Activated naive CD4-positive, alpha-beta T cell treated with anti-CD3 and anti-CD28 coated beads for 36 hours (primary cell): ENCODE measurements around the gene MRPS2. TPM values are rescaled to one million over a fixed set of nuclear protein-coding genes. Genes with fewer than 3 reads are reported as not detected.

Experiments
- CTCF ChIA-PET: fragments of 350-600 bp; sonication (Branson Sonifier 250); formaldehyde crosslinking; loops from one replicate; lab custom pipeline; 2021; ENCODE audit warnings: antibody characterized with exemption; lab: Charles Lee
- DNase-seq: peaks from one replicate; pipeline ENCODE4 v3.0.0-alpha.2; 2020
- H3K27ac Mint-ChIP-seq: one replicate; pipeline ENCODE4 v1.8.0; 2021; ENCODE audit warnings: mild to moderate bottlenecking, mixed read lengths
- H3K27me3 Mint-ChIP-seq: one replicate; pipeline ENCODE4 v1.8.0; 2021; ENCODE audit warnings: low read depth, mixed read lengths
- H3K36me3 Mint-ChIP-seq: one replicate; pipeline ENCODE4 v1.8.0; 2021; ENCODE audit warnings: low read depth, mixed read lengths
- H3K4me1 Mint-ChIP-seq: one replicate; pipeline ENCODE4 v1.8.0; 2021; ENCODE audit warnings: low read depth, mixed read lengths
- H3K4me3 Mint-ChIP-seq: one replicate; pipeline ENCODE4 v1.8.0; 2021; ENCODE audit warnings: mild to moderate bottlenecking, moderate library complexity, mixed read lengths
- H3K9me3 Mint-ChIP-seq: one replicate; pipeline ENCODE4 v1.8.0; 2021; ENCODE audit warnings: mixed read lengths
- intact Hi-C: fragments of 100-400 bp; cut with micrococcal nuclease; formaldehyde crosslinking; loops from one replicate; pipeline ENCODE4 v1.15.1; 2023
- total RNA-seq, 2 experiments: library from RNA; stranded (reverse); gene quantifications; one replicate each; pipeline ENCODE4 v1.2.3, GENCODE V29; 2021

MRPS2 gene
- total RNA-seq, 2 experiments from 2014 or later, result 36.9 to 40.7 TPM

DNA sequence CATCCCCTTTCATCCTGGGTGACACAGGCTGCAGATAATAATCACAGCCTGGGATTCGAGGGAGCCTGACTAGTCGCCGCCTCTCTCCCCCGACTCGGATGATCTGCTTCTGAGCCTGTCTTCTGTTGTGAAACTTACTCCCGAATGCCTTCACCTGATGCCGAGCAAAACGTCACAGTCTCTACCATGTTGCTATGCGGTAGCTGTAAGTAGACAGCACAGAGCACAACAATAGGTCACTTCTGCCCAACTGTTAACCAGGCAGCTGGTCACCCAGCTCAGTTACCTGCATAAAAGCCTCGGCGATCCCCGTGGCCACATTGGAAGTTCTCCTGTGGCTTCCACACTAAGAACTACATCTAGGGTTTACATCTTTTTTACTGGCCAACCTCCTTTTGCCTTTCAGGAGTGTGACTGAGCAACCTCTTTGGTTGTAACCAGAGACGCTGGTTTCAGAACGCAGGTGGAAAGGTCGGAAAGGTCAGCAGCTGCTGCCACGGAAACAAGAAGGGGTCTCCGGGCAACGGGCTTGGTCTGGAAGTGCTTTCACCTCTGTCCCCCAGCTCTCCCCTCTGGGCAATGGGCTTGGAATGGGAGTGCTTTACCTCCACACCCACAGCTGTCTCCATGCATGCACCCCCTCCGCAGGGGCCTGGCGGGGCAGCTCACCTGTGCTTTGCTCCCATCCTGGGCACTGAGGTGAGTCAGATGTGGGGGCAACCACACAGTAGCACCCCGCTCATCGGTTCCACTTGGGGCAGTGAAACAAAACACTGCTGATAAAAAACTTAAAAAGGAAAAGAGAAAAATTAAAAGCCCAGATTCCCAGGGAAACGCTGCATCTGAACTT, 28.5 kb upstream of the MRPS2 start:
- no peak for DNase-seq
- H3K4me3 Mint-ChIP-seq, result no peak overlapping the region
- no peaks in the 10 kb centered on the region for H3K36me3 Mint-ChIP-seq
- no peak overlapping the region for H3K27ac Mint-ChIP-seq
- peaks cover 39% of the 10 kb centered on the region for H3K27me3 Mint-ChIP-seq
- H3K9me3 Mint-ChIP-seq, result no peaks in the 10 kb centered on the region
- CTCF ChIA-PET, result no interaction called here
- H3K4me1 Mint-ChIP-seq, result peaks cover 2% of the 10 kb centered on the region
- intact Hi-C loops, result no loop called here

DNA sequence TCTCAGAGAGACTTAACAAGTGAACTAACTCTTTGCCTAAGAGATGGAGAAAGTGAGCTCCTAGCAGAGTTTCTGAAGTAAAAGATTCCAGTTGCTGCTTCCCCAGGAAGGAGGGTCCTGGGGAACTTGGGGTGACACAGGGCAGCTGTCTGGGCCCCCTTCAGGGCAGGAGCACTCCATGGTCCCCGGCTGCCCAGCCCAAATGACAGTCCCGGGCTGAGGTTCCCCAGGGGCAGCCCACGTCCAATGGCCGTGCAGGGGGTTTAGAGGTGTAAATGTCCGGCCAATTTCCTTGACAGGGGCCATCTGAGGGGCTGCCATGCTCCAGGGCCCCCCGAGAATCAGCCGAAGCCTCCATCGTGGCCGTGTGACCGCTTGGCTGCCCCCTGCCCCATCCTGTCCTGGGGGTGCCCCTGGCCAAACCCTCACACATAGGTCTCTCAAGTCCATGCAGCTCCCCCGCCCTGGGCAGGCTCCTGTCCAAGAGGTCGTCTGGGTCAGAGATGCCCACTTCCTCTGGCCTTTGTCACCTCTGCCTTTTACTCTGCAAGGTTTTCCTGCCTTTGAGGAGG, 26.4 kb upstream of the MRPS2 start:
- intact Hi-C loops, result no loop called here
- Mint-ChIP-seq H3K4me3 (no peak overlapping the region), H3K4me1 (peaks cover 4% of the 10 kb centered on the region), H3K9me3 (no peaks in the 10 kb centered on the region), H3K36me3 (peaks cover 3% of the 10 kb centered on the region), H3K27me3 (peaks cover 40% of the 10 kb centered on the region), H3K27ac (no peak overlapping the region)
- CTCF ChIA-PET, result no interaction called here
- DNase-seq, result no peak

DNA sequence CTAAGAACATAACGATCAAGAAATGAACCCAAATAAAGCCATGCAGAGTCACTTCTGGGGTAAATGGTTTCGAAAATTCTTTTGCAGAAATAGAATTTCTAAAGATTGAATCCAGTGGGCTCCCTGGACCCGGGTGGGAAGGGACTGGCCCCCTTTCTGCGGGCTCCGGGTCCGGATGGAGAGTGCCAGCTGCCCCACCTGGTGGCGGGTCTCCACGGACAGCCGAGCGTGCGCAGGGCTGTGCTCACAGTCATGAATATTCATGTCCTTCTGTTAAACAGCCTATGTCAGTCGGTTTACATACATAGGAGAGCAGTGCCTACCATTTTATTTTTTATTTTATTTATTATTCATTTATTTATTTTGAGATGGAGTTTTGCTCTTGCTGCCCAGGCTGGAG, 25.6 kb upstream of the MRPS2 start:
- intact Hi-C loops, result no loop called here
- no peaks in the 10 kb centered on the region for H3K9me3 Mint-ChIP-seq
- CTCF ChIA-PET, result no interaction called here
- H3K36me3 Mint-ChIP-seq, result peaks cover 3% of the 10 kb centered on the region
- peaks cover 4% of the 10 kb centered on the region for H3K4me1 Mint-ChIP-seq
- DNase-seq, result peak; percentile 15
- H3K27ac Mint-ChIP-seq, result no peak overlapping the region
- H3K4me3 Mint-ChIP-seq, result no peak overlapping the region
- peaks cover 39% of the 10 kb centered on the region for H3K27me3 Mint-ChIP-seq

DNA sequence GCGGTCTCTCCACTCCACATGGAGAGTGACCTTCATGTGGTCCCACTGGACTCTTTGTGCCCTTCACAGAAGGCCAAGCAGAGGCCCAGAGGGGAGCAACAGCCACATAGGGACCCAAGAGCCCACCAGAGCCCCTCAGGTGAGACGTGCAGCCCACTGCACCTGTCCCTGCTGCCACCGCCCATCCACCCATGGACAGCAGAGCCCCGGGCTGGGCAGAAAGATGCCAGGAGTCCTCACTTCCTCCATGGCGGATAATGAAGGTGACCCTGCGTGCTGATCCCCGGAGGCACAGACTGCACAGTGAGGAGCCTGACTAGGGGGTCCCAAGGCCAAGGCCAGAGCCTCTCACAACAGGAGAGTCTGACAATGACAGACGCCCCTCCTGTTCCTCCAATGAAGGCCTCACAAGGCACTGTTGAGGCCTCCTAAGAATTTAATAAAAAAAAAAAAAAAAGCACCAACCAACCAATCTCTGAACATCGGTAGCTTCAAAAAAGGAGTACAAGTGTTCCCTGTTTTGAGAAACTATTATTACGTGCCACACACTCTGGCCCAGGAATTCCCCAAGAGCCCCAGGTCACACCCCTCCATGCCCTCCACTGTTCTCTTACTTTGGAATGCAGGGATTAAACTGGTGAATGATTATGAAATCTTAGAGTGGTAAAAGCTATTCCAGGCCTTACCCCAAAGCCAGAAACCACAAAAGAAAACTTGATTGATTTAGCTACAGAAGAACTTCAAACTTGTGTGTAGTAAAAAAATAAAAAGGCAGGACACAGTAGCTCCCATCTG, 23.7 kb upstream of the MRPS2 start:
- CTCF ChIA-PET, result no interaction called here

DNA sequence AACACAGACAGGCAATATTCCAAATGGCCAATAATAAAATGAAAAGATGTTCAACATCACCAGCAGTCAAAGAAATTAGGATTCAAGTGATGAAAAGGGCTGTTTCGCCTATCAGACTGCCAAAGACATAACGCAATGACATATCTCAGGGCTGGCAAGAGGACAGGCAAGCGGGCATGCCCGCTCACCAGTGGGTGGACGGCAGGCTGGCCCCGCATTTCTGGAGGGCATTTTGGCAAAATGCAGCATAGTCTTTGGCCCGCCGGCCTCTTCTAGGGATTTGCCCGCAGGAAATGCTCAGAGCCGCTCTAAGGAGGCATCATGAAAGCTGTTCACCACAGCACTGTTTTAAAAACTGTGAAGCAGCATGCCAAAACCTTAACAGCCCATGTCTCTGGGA, 22.3 kb upstream of the MRPS2 start:
- no peak for DNase-seq
- H3K4me1 Mint-ChIP-seq, result peaks cover 4% of the 10 kb centered on the region
- peak overlapping the region; percentile 15 for H3K4me3 Mint-ChIP-seq
- H3K9me3 Mint-ChIP-seq, result no peaks in the 10 kb centered on the region
- H3K36me3 Mint-ChIP-seq, result peaks cover 3% of the 10 kb centered on the region
- CTCF ChIA-PET, result no interaction called here
- intact Hi-C loops, result no loop called here
- no peak overlapping the region for H3K27ac Mint-ChIP-seq
- H3K27me3 Mint-ChIP-seq, result peaks cover 35% of the 10 kb centered on the region

More for the DNA sequence above, 23.7 kb upstream of the MRPS2 start:
- no peaks in the 10 kb centered on the region for H3K9me3 Mint-ChIP-seq
- no peak for DNase-seq
- H3K4me1 Mint-ChIP-seq, result peaks cover 4% of the 10 kb centered on the region
- no peak overlapping the region for H3K27ac Mint-ChIP-seq
- peaks cover 30% of the 10 kb centered on the region for H3K27me3 Mint-ChIP-seq
- intact Hi-C loops, result no loop called here
- no peak overlapping the region for H3K4me3 Mint-ChIP-seq
- H3K36me3 Mint-ChIP-seq, result peaks cover 3% of the 10 kb centered on the region

DNA sequence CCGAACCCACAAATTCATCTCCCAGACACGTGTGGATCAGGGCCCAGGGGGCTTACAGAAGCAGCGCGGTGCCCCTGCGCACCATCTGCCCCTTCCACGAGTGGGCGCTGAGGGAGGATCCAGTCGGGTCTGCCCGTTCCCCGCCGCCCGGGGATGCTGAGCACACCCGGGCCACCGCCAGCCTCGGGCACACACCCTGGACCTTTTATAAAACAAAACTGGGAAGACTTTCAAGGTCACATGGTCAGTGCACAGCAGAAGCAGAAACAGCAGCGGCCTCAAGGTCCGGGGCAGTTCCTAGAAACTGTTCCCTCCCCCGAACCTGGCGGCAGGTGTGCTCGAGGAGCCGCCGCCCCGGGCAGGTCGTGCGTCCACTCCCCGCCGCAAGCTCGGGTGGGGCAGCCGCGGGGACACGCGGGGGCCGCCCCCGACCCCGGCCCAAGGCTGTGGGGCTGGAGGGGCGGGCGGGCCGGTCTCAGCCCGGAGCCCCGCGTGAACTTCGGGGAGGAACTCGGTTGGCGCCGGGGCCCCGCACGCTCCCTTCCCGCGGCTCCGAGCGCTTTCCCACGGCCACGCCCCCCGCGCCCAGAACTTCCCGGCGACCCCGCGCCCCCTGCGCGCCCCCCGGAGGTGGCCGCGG, 21.5 kb upstream of the MRPS2 start:
- no peak overlapping the region for H3K27ac Mint-ChIP-seq
- peaks cover 3% of the 10 kb centered on the region for H3K36me3 Mint-ChIP-seq
- intact Hi-C loops, result no loop called here
- DNase-seq, result no peak
- H3K9me3 Mint-ChIP-seq, result no peaks in the 10 kb centered on the region
- H3K4me3 Mint-ChIP-seq, result peak overlapping the region; percentile 68
- H3K4me1 Mint-ChIP-seq, result peaks cover 4% of the 10 kb centered on the region
- CTCF ChIA-PET, result no interaction called here
- H3K27me3 Mint-ChIP-seq, result peaks cover 39% of the 10 kb centered on the region

DNA sequence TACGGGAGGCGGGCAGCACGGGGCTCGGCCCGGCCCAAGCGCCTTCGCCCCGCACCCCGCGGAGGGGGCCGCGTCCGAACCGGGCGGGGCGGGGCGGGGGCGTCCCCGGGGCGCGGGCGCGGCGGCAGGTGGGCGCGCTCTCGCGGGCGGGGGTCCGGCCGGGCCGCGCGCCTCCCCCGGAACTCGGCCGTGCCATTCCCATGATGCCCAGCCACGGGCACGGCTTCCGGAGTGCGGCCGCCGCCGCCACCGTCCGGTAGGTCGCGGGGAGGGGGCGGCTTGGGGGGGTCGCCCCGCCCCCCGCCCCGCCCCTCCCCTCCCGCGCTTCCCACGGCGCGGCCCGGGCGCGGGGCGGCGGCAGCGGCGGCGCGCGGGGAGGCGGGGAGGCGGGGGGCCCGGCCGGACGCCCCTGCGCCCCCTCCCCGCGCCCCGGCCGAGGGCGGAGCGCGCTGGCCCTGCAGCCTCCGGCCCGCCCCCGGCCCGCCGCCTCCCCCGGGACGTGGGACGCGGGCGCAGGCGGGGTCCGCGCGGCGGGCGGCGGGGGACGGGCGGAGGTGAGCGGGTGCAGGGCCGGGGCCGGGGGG, 20.9 kb upstream of the MRPS2 start, which contains the start of gene PPP1R26:
Gene PPP1R26 (plus strand): TSS at position 314 of the 584 bp plus-strand sequence. CDS start 4,729 bp downstream, outside the sequence.
- intact Hi-C loops, result no loop called here
- no peaks in the 10 kb centered on the region for H3K9me3 Mint-ChIP-seq

DNA sequence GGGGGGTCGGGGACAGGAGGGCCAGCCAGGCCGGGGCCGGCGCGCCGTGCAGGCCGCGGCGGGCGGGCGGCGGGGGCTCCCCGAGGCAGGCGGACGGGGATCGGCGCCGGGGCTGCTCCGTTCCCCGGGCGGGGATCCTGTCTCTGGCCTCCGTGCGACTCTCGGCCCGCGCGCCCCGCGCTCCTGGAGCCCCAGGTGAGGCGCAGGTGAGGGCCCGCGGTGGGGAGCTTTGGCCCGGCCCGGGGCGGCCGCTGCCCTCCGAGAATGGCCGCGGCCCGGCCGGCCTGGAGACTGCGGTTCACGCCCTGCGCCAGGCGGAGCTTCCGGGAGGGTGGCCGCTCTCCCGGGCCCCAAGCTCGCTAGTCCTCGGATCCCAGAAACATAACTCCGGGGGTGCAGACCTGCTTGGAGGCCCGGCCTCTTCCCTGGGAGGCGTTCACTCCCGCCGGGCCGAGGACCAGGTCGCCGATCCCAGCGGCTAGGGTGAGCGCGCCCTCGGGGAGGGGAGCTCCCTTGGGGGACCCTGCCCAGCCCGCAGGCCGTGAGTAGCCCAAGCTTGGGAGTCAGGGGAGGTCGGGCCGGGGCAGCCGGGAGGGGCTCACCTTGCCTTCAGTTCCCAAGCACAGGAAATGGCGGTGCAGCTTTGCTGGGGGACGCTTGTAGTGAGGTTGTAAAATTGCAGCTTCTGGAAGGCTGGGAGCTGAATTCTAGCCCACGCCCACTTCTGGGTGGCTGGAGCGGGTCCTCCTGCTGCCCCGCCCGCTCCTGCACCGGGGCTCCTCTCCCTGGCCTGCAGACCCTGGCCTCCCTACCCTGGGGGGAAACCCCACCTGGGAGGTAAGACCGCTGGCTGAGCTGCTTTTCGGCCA, 20.2 kb upstream of the MRPS2 start:
- intact Hi-C loops, result no loop called here
- peaks cover 3% of the 10 kb centered on the region for H3K36me3 Mint-ChIP-seq
- CTCF ChIA-PET, result no interaction called here
- H3K4me3 Mint-ChIP-seq, result peak overlapping the region; percentile 24
- no peak for DNase-seq
- H3K4me1 Mint-ChIP-seq, result peaks cover 4% of the 10 kb centered on the region
- H3K9me3 Mint-ChIP-seq, result no peaks in the 10 kb centered on the region
- no peak overlapping the region for H3K27ac Mint-ChIP-seq
- peaks cover 42% of the 10 kb centered on the region for H3K27me3 Mint-ChIP-seq

More for the DNA sequence above, 20.9 kb upstream of the MRPS2 start, which contains the start of gene PPP1R26:
- Mint-ChIP-seq H3K36me3 (peaks cover 3% of the 10 kb centered on the region), H3K4me1 (peaks cover 4% of the 10 kb centered on the region), H3K4me3 (peak within 1 kb of the TSS; percentile 68), H3K27ac (no peak within 1 kb of the TSS), H3K27me3 (peaks cover 39% of the 10 kb centered on the region)
- no peak for DNase-seq
- CTCF ChIA-PET, result no interaction called here

DNA sequence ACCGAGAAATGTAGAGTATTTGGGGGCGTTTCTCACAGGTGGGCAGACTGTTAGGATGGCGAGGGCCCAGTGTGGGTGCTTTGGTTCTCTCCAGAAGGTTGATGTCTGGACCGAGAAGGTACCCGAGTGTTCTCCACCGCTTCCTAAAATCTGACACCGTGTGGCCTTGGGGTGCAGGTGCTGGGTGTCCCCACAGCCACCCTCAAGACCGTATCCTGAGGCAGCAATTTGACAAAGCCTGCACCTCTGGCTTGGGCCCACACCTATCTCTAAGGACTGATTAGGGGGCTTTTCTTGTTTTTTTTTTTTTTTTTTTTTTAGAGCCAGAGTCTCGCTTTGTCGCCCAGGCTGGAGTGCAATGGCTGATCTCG, 19.6 kb upstream of the MRPS2 start:
- H3K9me3 Mint-ChIP-seq, result no peaks in the 10 kb centered on the region
- H3K4me1 Mint-ChIP-seq, result peaks cover 4% of the 10 kb centered on the region
- H3K4me3 Mint-ChIP-seq, result peak overlapping the region; percentile 24
- intact Hi-C loops, result no loop called here
- peaks cover 3% of the 10 kb centered on the region for H3K36me3 Mint-ChIP-seq
- H3K27ac Mint-ChIP-seq, result no peak overlapping the region
- CTCF ChIA-PET, result no interaction called here
- DNase-seq, result no peak
- H3K27me3 Mint-ChIP-seq, result peaks cover 38% of the 10 kb centered on the region

DNA sequence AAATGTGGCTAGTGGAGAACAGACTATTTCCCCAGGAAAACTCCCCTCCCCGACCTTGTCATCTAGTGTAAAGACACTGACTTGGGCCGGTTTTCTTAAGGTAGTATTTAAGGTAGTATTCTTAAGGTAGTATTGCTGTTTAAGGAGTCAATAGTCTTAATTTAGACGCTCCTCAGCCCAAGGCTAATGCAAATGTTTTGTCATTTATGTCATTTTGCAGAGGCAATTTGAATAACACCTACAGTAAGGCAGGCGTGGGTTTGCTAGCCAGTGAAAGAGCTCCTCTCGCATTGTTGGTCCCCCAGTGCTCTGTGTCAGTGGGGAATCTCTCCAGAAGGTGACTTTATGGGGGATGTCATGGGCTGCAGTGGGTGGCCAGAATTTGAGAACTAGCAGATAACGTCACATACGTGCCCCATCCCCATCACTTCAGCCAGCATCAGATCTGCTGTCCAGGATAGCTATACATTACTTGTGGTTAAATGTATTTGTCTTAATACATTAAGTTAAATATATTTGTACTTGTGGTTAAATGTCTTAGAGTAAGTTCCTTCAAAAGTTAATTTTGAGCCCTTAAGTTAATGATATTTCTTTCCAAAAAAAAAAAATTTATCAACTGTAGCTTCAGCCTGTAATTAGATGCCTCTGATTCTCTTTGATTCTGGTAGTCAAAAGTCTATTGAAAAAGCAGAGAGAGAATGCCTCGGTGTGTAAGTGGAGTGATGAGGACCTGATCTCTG, 18.3 kb upstream of the MRPS2 start:
- Mint-ChIP-seq H3K4me3 (no peak overlapping the region), H3K36me3 (peaks cover 3% of the 10 kb centered on the region), H3K4me1 (peaks cover 4% of the 10 kb centered on the region), H3K27me3 (peaks cover 38% of the 10 kb centered on the region), H3K27ac (no peak overlapping the region), H3K9me3 (no peaks in the 10 kb centered on the region)
- CTCF ChIA-PET, result no interaction called here
- intact Hi-C loops, result no loop called here
- DNase-seq, result no peak
